ENCODE data around the gene RAD9A. TPM values are rescaled to one million over a fixed set of nuclear protein-coding genes. Genes with fewer than 3 reads are reported as not detected.

RAD9A gene
- 5.5 and 8.1 TPM in 2 replicates for total RNA-seq
- polyA plus RNA-seq (2012): 12.4 TPM

- peak; percentile 96 for DNase-seq (ENCODE audit: low read depth)
Observed at GRCh38 chr11:67391304-67392182, at the start of gene RAD9A. Gene RAD9A, plus strand, starts transcription at chr11:67391986. Its CDS starts 59 bp downstream, at chr11:67392045.

DNA sequence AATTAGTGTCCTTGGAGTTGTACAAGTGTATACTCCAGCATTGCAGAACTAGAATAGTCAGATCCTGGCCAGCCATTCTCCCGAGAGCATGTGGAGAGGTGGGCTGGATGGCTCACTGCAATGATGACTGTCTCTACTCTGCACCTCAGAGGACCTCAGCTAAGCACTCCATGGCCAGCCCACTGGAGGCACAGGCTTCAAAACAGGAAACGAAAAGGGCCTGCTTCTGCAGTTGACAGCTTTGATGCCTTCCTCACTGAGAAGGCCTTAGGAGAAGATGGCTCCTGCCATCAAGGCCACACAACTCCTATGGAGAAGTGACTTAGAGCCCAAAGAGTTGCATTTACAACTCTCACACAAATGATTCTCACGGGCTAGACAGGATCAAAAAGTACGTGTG lies 47.5 kb upstream of the RAD9A start:
- DNase-seq (ENCODE audit: low read depth): no peak

GRCh38 chr11:67345247-67345919 lies 46.4 kb upstream of the RAD9A start:
- no peak for DNase-seq (ENCODE audit: low read depth)

- DNase-seq (ENCODE audit: low read depth): peak; percentile 42
Observed at GRCh38 chr11:67345920-67346819, 45.6 kb upstream of the RAD9A start.

GRCh38 chr11:67347964-67348749 lies 43.6 kb upstream of the RAD9A start:
- DNase-seq (ENCODE audit: low read depth): no peak

DNA sequence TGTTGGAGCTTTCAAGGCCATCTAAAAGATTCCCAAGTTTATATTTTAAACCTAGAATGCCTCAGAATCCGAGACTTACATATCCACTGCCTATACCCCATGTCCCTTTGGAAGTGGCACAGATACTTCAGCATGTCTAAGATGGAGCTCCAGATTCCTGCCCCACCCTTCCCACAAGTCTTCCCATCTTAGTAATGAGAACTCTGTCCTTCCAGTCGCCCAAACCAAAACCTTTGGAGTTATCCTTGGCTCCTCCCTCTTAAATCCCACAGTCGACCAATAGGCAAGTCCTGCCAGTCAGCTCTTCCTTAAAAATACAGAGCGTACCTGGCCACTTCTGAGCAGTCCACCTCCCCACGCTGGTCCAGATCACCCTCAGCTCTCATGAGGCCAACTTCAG lies 42.8 kb upstream of the RAD9A start:
- no peak for DNase-seq (ENCODE audit: low read depth)

GRCh38 chr11:67349457-67349856 lies 42.3 kb upstream of the RAD9A start:
- no peak for DNase-seq (ENCODE audit: low read depth)

DNA sequence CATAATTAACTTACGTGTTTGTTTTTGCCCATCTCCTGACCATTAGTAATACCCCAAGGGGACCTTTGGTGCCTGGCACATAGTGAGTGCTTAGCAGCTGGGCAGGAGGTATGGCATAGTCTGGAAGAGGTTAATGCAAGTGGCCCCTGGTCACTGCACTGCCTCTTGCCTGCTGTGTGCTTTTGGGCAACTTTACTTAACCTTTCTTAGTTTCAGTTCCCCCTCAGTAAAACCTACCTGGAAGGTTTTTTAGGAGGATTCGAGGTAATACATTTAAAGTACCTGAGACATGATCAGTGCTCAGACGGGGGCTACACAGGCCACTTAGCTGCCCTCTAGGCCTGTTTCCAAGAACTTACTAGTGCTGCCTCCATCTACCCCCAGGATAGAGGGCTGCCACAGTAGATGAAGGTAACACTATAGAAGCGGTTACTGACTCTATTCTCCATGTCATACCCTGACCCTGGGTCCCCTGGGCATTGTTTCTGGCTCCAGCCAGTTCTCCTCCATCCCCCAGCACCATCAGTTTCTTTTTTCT lies 41.8 kb upstream of the RAD9A start:
- no peak for DNase-seq (ENCODE audit: low read depth)

DNA sequence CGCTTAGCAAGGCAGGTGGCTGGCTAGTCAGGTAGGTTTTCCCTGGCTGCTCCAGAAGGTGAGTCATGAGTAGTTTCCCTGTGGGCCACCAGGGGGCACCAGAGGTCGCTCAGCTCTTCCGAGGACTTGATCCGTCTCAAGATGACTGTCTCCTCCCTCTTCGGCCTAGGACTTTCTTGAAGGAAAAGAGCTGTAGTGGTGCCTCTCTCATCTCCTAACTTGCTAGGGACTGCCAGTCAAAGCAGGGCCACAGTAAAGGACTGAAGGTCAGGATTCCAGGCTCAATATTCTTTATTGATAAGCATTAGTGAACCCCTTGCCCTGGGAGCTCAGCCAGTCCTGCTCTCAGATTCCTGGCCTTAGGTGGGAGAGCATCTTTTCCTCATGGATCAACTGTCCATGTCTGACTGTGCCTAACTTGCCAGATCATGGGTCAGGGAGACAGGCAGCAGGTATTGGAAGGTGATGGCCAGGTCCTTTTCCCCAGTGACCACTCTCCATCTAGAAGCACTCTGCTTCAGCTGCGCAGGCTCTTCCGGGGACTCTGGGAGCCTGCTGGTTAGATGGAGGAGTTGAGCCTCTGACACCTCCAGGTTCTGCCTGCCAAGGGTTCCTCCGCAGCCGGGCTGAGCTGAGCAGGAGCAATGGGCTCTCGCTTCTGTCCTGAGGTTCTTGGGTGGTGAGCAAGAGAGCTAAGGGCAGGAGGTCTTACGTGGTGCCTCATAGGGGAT lies 40.3 kb upstream of the RAD9A start:
- peak; percentile 76 for DNase-seq (ENCODE audit: low read depth)

DNA sequence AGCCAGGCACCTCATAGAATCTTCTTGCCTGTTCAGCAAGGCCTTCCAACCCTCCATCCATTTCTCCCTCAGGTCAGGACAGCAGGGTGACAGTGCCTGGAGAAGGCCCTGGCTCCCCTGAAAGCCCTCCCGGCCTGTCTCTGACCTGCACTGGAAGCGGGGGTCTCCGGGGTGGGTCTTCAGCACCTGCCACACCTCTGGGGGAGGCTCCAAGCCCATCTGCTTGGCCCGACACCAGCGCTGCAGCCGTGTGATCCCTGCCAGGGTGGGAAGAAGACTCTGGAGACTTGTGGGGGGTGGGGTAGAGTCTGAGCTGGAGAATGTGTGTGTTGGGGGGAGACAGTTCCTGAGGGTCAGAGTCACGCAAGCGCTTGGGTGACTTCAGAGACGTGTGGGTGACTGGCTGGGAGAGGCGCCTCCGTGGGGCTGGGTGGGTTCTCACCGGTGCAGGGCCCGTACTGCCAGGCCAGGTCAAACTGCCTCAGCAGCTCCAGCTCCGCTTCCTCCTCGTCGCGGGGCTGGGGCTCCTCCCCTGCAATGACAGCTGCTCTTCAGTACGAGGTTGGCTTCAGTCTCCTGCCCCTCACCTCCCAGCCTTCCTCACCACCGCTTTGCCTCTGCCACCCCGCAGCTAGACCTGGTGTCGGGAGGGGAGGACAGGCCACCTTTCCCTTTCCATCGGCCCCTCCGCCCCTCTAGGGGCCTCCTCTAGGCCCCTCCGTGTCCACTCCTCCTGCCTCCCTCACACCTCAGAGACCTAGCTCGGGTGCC lies 39.1 kb upstream of the RAD9A start:
- peak; percentile 75 for DNase-seq (ENCODE audit: low read depth)

DNA sequence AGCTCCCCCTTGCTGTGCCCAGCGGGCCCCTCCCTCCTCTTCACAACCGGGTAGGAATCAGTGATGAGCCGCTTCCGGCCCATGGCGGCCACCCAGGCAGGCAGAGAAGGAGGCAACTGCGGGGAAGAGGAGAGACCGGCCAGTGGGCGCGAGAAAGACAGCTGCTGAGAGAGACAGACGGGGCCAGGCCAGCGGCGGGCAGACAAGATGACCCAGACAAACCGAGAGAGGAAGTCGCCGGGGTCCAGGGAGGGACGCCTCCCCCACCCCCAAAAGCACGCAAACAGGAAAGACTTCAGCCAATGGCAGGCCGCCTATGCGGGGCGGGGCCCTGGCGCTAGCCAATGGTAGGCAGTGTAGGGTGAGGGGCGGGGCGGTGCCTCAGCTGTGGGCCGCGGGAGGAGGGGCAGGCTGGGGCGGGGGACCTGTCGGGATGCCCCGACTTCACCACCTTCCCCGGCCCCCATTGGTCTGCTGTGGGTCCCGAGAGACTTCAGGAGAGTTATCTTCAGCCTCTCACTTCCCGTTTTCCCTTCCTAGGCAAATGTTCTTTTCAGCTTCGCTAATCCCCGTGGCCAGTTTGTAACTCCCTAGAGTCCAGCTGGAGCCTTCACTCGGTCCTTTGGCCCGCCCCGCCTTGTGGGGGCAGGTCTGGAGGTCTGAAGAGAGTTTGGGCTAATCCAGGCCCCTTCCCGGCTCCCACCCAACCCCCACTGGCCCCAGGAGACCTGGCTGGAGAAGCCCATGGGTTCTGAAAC lies 38.3 kb upstream of the RAD9A start, which contains the start of gene POLD4:
TSS of gene POLD4 (minus strand) at position 230 of the 758 bp plus-strand sequence. CDS start at position 83, 147 bp downstream.
- peak; percentile 97 for DNase-seq (ENCODE audit: low read depth)

GRCh38 chr11:67354075-67355022 lies 37.4 kb upstream of the RAD9A start:
- DNase-seq (ENCODE audit: low read depth): peak; percentile 91

DNA sequence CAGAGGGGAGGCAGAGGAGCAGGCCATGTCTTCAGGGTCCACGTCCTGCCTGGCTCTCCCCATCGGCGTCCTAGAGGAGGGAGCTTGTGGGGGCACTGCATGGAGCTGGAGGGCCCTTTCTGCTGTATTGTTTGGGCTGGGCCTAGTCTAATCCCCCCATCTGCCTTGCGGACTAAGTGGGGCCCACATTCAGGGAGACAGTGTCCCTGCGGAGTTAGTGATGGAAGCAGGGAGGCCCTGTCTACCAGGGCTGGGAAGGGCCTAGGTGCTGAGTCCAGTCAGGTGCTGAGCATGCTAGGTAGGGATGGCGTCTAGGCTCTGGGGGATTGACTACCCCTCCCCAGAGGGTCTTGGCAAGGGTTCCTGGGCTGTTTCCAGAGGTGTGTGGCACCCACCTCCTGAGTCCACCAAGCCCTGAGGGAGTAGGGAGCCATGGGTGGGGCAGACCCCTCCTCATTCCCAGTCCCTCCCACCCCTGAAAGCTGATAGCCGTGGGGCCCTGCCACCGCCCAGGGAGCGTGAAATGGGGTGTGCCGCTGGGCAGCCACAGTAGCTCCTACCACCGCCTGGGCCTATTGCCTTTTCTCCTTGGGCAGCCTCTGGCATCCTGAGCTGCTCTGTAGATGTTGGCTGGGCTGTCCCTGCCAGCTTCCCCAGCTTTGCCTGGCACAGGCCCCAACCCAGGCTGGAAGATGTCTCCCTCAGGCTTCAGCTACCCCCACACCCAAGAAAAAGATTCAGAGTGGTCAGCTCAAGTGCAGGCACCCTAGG lies 36.6 kb upstream of the RAD9A start:
- DNase-seq (ENCODE audit: low read depth): peak; percentile 43

- no peak for DNase-seq (ENCODE audit: low read depth)
Observed at GRCh38 chr11:67355794-67356386, 35.9 kb upstream of the RAD9A start.

GRCh38 chr11:67356387-67356863 lies 35.4 kb upstream of the RAD9A start:
- no peak for DNase-seq (ENCODE audit: low read depth)
